ENCODE measurements around the gene ZNF155. TPM values are rescaled to one million over a fixed set of nuclear protein-coding genes. Genes with fewer than 3 reads are reported as not detected.
A peak's percentile ranks its signal among the peaks of the same experiment; 100 is the strongest.

ZNF155 gene
- total and polyA plus RNA-seq, 2 donors (not counting 1 experiment from before 2014, with no cell fraction given), result 3.8 to 8.4 TPM

DNA sequence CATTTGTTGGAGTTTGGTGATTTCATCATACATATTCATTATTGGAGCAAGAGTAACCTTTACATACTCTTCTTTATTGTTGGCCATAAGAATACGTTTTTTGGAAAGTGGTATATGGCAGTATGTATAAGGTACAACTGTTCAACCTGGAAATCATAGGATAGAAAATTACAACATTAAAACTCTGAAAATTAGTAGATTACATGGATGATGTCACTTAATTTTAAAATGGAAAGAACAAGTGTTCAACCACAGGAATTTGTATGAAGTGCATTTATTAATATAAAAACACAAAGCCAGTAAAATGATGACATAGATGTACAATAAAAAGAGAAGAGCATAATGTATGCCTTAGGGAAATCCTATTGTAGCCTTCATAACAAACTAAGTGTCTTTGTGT lies 7.3 kb upstream of the ZNF155 start:
- Histone ChIP-seq H3K27me3 (replicated peaks in 1 of 4; ENCODE audit: control extremely low read depth in 1 of 4, control insufficient read depth in 3 of 4, insufficient read depth in 4 of 4, low read length in 3 of 4) (no peaks in the 10 kb centered on the region), H2AFZ (ENCODE audit: insufficient read depth, low read depth, low read length, poor library complexity, severe bottlenecking) (no peak overlapping the region), H4K20me1 (ENCODE audit: control insufficient read depth, insufficient read depth, low read length, poor library complexity, severe bottlenecking) (no peaks in the 10 kb centered on the region), H3K4me2 (replicated peaks; ENCODE audit: low read depth, low read length, poor library complexity, severe bottlenecking) (no peak overlapping the region), H3K79me2 (ENCODE audit: control insufficient read depth, insufficient read depth, low read length) (no peaks in the 10 kb centered on the region), H3K9me3 (ENCODE audit: control extremely low read depth in 1 of 3, control insufficient read depth in 2 of 3, insufficient read depth in 1 of 3, low read length in 2 of 3) (peaks cover 8 to 28% (median 10%) of the 10 kb centered on the region in 3 donors), H3K27ac (ENCODE audit: low read length in 2 of 2) (no peak overlapping the region), H3K9ac (ENCODE audit: low read length) (no peak overlapping the region), H3K4me1 (ENCODE audit: control insufficient read depth in 2 of 2, insufficient read depth in 2 of 2, low read length in 2 of 2) (no peaks in the 10 kb centered on the region), H3K4me3 (ENCODE audit: control extremely low read depth in 1 of 5, extremely low read depth in 1 of 5, insufficient read depth in 1 of 5, low read depth in 2 of 5, low read length in 4 of 5) (no peak overlapping the region), H3K36me3 (replicated peaks in 1 of 2; ENCODE audit: control extremely low read depth in 1 of 2, control insufficient read depth in 1 of 2, extremely low read depth in 1 of 2, insufficient read depth in 2 of 2, low read length in 1 of 2) (no peaks in the 10 kb centered on the region)
- no peaks in the 10 kb centered on the region for H3K27me3 Mint-ChIP-seq
- H3K4me3 Mint-ChIP-seq, result no peak overlapping the region
- POLR2A ChIA-PET, result no interaction called here
- DNase-seq (no peak), ATAC-seq (ENCODE audit: low read depth) (no peak)
- TF ChIP-seq EZH2 (IDR thresholded peaks at IDR 0.05; ENCODE audit: borderline replicate concordance, insufficient read depth, low read depth, low read length, poor library complexity, severe bottlenecking), result no peak
- TF ChIP-seq, protein P1, sequence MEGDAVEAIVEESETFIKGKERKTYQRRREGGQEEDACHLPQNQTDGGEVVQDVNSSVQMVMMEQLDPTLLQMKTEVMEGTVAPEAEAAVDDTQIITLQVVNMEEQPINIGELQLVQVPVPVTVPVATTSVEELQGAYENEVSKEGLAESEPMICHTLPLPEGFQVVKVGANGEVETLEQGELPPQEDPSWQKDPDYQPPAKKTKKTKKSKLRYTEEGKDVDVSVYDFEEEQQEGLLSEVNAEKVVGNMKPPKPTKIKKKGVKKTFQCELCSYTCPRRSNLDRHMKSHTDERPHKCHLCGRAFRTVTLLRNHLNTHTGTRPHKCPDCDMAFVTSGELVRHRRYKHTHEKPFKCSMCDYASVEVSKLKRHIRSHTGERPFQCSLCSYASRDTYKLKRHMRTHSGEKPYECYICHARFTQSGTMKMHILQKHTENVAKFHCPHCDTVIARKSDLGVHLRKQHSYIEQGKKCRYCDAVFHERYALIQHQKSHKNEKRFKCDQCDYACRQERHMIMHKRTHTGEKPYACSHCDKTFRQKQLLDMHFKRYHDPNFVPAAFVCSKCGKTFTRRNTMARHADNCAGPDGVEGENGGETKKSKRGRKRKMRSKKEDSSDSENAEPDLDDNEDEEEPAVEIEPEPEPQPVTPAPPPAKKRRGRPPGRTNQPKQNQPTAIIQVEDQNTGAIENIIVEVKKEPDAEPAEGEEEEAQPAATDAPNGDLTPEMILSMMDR (IDR thresholded peaks at IDR 0.05), result no peak
- no peaks in the 10 kb centered on the region for H3K4me1 Mint-ChIP-seq
- CTCF ChIA-PET, result no interaction called here
- H3K9me3 Mint-ChIP-seq (ENCODE audit: insufficient read depth), result peaks cover 10% of the 10 kb centered on the region
- intact Hi-C loops (cut with micrococcal nuclease), result no loop called here
- H3K27ac Mint-ChIP-seq, result no peak overlapping the region
- no CpG with 5 or more reads among the region's 1 CpG for WGBS (ENCODE audit: insufficient coverage)

DNA sequence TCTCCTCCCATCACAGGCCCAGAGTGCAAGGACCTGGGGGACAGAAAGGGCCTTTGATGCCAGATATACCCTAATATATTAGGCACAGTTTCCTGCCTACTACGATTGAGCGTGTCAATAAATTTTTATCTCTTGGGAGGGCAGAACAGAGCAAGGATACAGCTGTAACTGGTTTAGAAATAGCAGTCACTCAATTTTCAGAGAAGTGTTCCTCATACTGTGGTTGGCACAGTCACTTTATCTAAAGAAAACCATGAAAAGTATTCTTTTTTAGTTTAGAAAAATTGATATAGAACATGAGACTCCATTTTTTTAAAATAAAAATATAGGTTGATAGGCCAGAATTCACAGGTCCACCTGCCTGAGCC lies 460 bp upstream of the ZNF155 start:
- Mint-ChIP-seq H3K27ac (no peak overlapping the region), H3K4me3 (peak overlapping the region; percentile 78), H3K9me3 (ENCODE audit: insufficient read depth) (no peaks in the 10 kb centered on the region), H3K4me1 (peaks cover 12% of the 10 kb centered on the region), H3K27me3 (no peaks in the 10 kb centered on the region)
- CTCF ChIA-PET, result no interaction called here
- H3K9ac ChIP-seq (ENCODE audit: low read length), result peak overlapping the region; percentile 94
- no peak for DNase-seq
- H4K20me1 ChIP-seq (ENCODE audit: control insufficient read depth, insufficient read depth, low read length, poor library complexity, severe bottlenecking), result no peaks in the 10 kb centered on the region
- intact Hi-C loops (cut with micrococcal nuclease), result loop anchor here (1.0 kb wide), 1 partner anchor 19 kb away; the partner anchor contains the start of gene ZNF230
- no peak for TF ChIP-seq EZH2 (IDR thresholded peaks at IDR 0.05; ENCODE audit: borderline replicate concordance, insufficient read depth, low read depth, low read length, poor library complexity, severe bottlenecking)
- TF ChIP-seq, protein P1 (IDR thresholded peaks at IDR 0.05), result no peak
- peaks cover 0 to 7% (median 1%) of the 10 kb centered on the region in 3 donors for H3K9me3 ChIP-seq (ENCODE audit: control extremely low read depth in 1 of 3, control insufficient read depth in 2 of 3, insufficient read depth in 1 of 3, low read length in 2 of 3)
- WGBS (ENCODE audit: insufficient coverage), result no CpG with 5 or more reads among the region's 2 CpGs
- peak overlapping the region in 1 of 2 donors; percentile 79 for H3K27ac ChIP-seq (ENCODE audit: low read length in 2 of 2)
- peak overlapping the region; percentile 81 for H3K4me2 ChIP-seq (replicated peaks; ENCODE audit: low read depth, low read length, poor library complexity, severe bottlenecking)
- peak overlapping the region; percentile 79 to 93 (median 85) for H3K4me3 ChIP-seq (ENCODE audit: control extremely low read depth in 1 of 5, extremely low read depth in 1 of 5, insufficient read depth in 1 of 5, low read depth in 2 of 5, low read length in 4 of 5)
- H3K36me3 ChIP-seq (replicated peaks in 1 of 2; ENCODE audit: control extremely low read depth in 1 of 2, control insufficient read depth in 1 of 2, extremely low read depth in 1 of 2, insufficient read depth in 2 of 2, low read length in 1 of 2), result peaks cover 0 to 3% of the 10 kb centered on the region in 2 experiments
- no peak for ATAC-seq (ENCODE audit: low read depth)
- H3K79me2 ChIP-seq (ENCODE audit: control insufficient read depth, insufficient read depth, low read length), result peaks cover 27% of the 10 kb centered on the region
- peaks cover 3 to 14% of the 10 kb centered on the region in 2 donors for H3K4me1 ChIP-seq (ENCODE audit: control insufficient read depth in 2 of 2, insufficient read depth in 2 of 2, low read length in 2 of 2)
- no peaks in the 10 kb centered on the region for H3K27me3 ChIP-seq (replicated peaks in 1 of 4; ENCODE audit: control extremely low read depth in 1 of 4, control insufficient read depth in 3 of 4, insufficient read depth in 4 of 4, low read length in 3 of 4)
- POLR2A ChIA-PET, result interaction anchor here (1.0 kb wide), 1 partner anchor 48 kb away, joined by 5 read pairs; the partner anchor contains the start of gene ZNF45
- H2AFZ ChIP-seq (ENCODE audit: insufficient read depth, low read depth, low read length, poor library complexity, severe bottlenecking), result peak overlapping the region; percentile 100
